Thyroid gland (tissue), 4 donors: Measurements from ENCODE around the gene C11orf58. TPM values are rescaled to one million over a fixed set of nuclear protein-coding genes. Genes with fewer than 3 reads are reported as not detected.

ENCODE experiments used
- DNase-seq, 2 donors: peaks; one replicate each; pipeline ENCODE4 v3.0.0-alpha.2; 2019
- H3K27ac ChIP-seq, 3 donors: fragments of 200-600 bp; sonication (generic); 1 replicate in 2 of 3; 2 replicates in 1 of 3; pipeline ENCODE4 v1.5.1; 2016 to 2019; ENCODE audit warnings: mild to moderate bottlenecking in 1 of 3, moderate library complexity in 1 of 3
- H3K27me3 ChIP-seq: fragments of 200-600 bp; sonication (generic); one replicate; pipeline ENCODE4 v1.5.1; 2019
- H3K36me3 ChIP-seq, 2 donors: fragments of 200-600 bp; sonication (generic); one replicate each; pipeline ENCODE4 v1.5.1; 2016 to 2019
- H3K4me1 ChIP-seq, 2 donors: fragments of 200-600 bp; sonication (generic); one replicate each; pipeline ENCODE4 v1.5.1; 2017 to 2019
- H3K4me3 ChIP-seq, 3 donors: fragments of 200-600 bp; sonication (generic); replicated peaks in 1 of 3; 1 replicate in 2 of 3; 2 replicates in 1 of 3; pipeline ENCODE4 v1.5.1; 2016; ENCODE audit warnings: mild to moderate bottlenecking in 1 of 3
- H3K9me3 ChIP-seq: fragments of 200-600 bp; sonication (generic); one replicate; pipeline ENCODE4 v1.5.1; 2017
- CTCF ChIP-seq, 6 experiments: fragments of 200-600 bp in 3 of 6; fragments of 450-650 bp in 3 of 6; sonication (generic) in 3 of 6; IDR thresholded peaks; one replicate each; pipeline ENCODE4 v1.5.1; 2016 to 2019; ENCODE audit warnings: antibody characterized with exemption in 6 of 6, mild to moderate bottlenecking in 2 of 6, inconsistent platforms in 1 of 6, moderate library complexity in 1 of 6
- POLR2A ChIP-seq, 2 donors: fragments of 450-650 bp; IDR thresholded peaks; one replicate each; pipeline ENCODE4 v1.6.1; 2017; ENCODE audit warnings: antibody characterized with exemption in 2 of 2, mild to moderate bottlenecking in 2 of 2, moderate library complexity in 1 of 2
- WGBS, 2 donors: methylation state at CpG; one replicate each; pipeline ENCODE4 v1.1.5; 2017; 5-methylcytosine and 5-hydroxymethylcytosine counted together
- intact Hi-C: fragments of 100-400 bp; cut with DNase I; formaldehyde crosslinking; loops from one replicate; pipeline ENCODE4 v1.15.1; 2023
- total RNA-seq, 4 donors: library from RNA; depleted of rRNA; stranded (reverse); fragments of >200 nt; gene quantifications; one replicate each; pipeline ENCODE4 v1.2.3, GENCODE V29; 2016

The C11orf58 gene
- 100 to 1,000 TPM; 190 to 280 (median 195) TPM for total RNA-seq

- H3K36me3 ChIP-seq: no peaks in the 10 kb centered on the region
- WGBS, 2 donors: 0% methylated on average over 35 to 45 of the region's 47 CpGs
- intact Hi-C loops: no loop called here
- H3K4me3 ChIP-seq: peak within 1 kb of the TSS; percentile 63 to 95 (median 65)
- peak within 1 kb of the TSS; percentile 75 to 93 (median 92) for H3K27ac ChIP-seq
- H3K9me3 ChIP-seq: no peaks in the 10 kb centered on the region
- TF ChIP-seq POLR2A (IDR thresholded peaks at IDR 0.05) (peak; percentile 60 to 93), CTCF (IDR thresholded peaks at IDR 0.05) (no peak)
- peaks cover 17 to 24% of the 10 kb centered on the region in 2 donors for H3K4me1 ChIP-seq
- DNase-seq: peak; percentile 95 to 97
- H3K27me3 ChIP-seq: no peaks in the 10 kb centered on the region
Observed at GRCh38 chr11:16738193-16738946, at the start of gene C11orf58. Gene C11orf58, plus strand, starts transcription at chr11:16738647. Its CDS starts 132 bp downstream, at chr11:16738779.

DNA sequence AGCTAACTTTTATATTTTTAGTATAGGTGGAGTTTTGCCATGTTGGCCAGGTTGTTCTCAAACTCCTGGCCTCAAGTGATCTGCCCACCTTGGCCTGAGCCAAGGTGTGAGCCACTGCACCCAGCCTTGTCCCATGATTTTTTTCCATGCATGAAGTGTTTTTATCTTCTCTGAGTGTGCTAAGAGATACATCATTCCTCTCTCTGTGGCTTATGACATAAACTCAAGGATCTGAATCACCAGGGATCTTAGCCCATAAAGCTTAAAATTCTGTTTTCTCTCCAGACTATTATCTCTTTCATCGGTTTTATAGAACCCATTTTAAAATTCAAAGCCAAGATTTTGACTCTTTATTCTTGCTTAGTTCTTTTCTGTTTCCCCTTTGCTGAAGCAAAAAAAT, 48.4 kb upstream of the C11orf58 start:
- H3K9me3 ChIP-seq: no peaks in the 10 kb centered on the region
- TF ChIP-seq POLR2A (IDR thresholded peaks at IDR 0.05) (no peak), CTCF (IDR thresholded peaks at IDR 0.05) (no peak)
- WGBS, 2 donors: 87 to 92% methylated on average over 1 of the region's 1 CpG
- no peak overlapping the region for H3K4me3 ChIP-seq
- DNase-seq: no peak
- H3K4me1 ChIP-seq: no peaks in the 10 kb centered on the region
- H3K27me3 ChIP-seq: no peaks in the 10 kb centered on the region
- no peak overlapping the region for H3K27ac ChIP-seq
- no peaks in the 10 kb centered on the region for H3K36me3 ChIP-seq
- intact Hi-C loops: no loop called here

DNA sequence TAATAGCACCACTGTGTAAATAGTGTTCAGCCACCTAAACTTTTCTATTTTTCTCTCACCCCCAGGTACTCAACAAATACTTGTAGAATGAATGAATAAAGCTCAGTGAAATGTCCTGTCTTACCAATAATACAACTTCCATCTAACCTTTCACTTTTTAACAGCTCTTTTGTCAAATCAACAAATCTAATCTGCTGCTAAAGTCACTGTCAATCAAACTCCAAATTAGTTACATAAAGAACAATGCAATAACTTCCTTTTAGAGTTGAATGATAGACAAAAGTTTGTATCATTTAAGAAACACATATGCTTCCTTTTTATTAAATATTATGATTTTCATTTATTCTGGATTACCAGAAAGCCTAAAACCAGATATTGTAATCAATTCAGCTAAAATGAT, 34.7 kb upstream of the C11orf58 start:
- Histone ChIP-seq H3K27ac (no peak overlapping the region), H3K36me3 (no peaks in the 10 kb centered on the region), H3K9me3 (no peaks in the 10 kb centered on the region), H3K27me3 (no peaks in the 10 kb centered on the region), H3K4me1 (no peaks in the 10 kb centered on the region), H3K4me3 (no peak overlapping the region)
- intact Hi-C loops: no loop called here
- TF ChIP-seq POLR2A (IDR thresholded peaks at IDR 0.05) (no peak), CTCF (IDR thresholded peaks at IDR 0.05) (no peak)
- no peak for DNase-seq

- Histone ChIP-seq H3K9me3 (no peaks in the 10 kb centered on the region), H3K36me3 (no peaks in the 10 kb centered on the region), H3K4me1 (no peaks in the 10 kb centered on the region), H3K27ac (no peak overlapping the region), H3K27me3 (no peaks in the 10 kb centered on the region), H3K4me3 (no peak overlapping the region)
- WGBS, 2 donors: 43 to 71% methylated on average over 1 of the region's 1 CpG
- DNase-seq: no peak
- intact Hi-C loops: no loop called here
- TF ChIP-seq POLR2A (IDR thresholded peaks at IDR 0.05): no peak
- TF ChIP-seq CTCF (IDR thresholded peaks at IDR 0.05): no peak
Observed at GRCh38 chr11:16713594-16713993, 24.9 kb upstream of the C11orf58 start.

- Histone ChIP-seq H3K9me3 (no peaks in the 10 kb centered on the region), H3K27me3 (no peaks in the 10 kb centered on the region), H3K27ac (no peak overlapping the region), H3K36me3 (no peaks in the 10 kb centered on the region), H3K4me3 (no peak overlapping the region), H3K4me1 (no peaks in the 10 kb centered on the region)
- intact Hi-C loops: no loop called here
- WGBS, 2 donors: 65 to 73% methylated on average over 3 of the region's 3 CpGs
- no peak for DNase-seq
- no peak for TF ChIP-seq CTCF (IDR thresholded peaks at IDR 0.05)
- no peak for TF ChIP-seq POLR2A (IDR thresholded peaks at IDR 0.05)
Observed at GRCh38 chr11:16722581-16723344, 15.7 kb upstream of the C11orf58 start.
